Transverse colon (tissue), 4 donors: Measurements from ENCODE around the gene PBX1. TPM values are rescaled to one million over a fixed set of nuclear protein-coding genes. Genes with fewer than 3 reads are reported as not detected.

Source experiments
- DNase-seq: peaks from one replicate; pipeline ENCODE4 v3.0.0-alpha.2; 2019
- H3K27ac ChIP-seq, 4 donors: fragments of 200-600 bp; sonication (generic); 2 replicates each; pipeline ENCODE4 v1.5.1; 2016 to 2018; ENCODE audit warnings: inconsistent platforms in 4 of 4
- H3K27me3 ChIP-seq: fragments of 200-600 bp; sonication (generic); 2 replicates; pipeline ENCODE4 v1.5.1; 2017; ENCODE audit warnings: inconsistent platforms
- H3K36me3 ChIP-seq, 4 donors: fragments of 200-600 bp; sonication (generic); 2 replicates each; pipeline ENCODE4 v1.5.1; 2017 to 2019; ENCODE audit warnings: inconsistent platforms in 4 of 4
- H3K4me1 ChIP-seq, 4 donors: fragments of 200-600 bp; sonication (generic); 2 replicates each; pipeline ENCODE4 v1.5.1; 2017 to 2020; ENCODE audit warnings: inconsistent platforms in 4 of 4
- H3K4me3 ChIP-seq, 4 donors: fragments of 200-600 bp; sonication (generic); 1 replicate in 1 of 4; 2 replicates in 3 of 4; pipeline versions ENCODE4 v1.5.1 to v1.6.1; 2017 to 2019; ENCODE audit warnings: inconsistent platforms in 4 of 4
- H3K9me3 ChIP-seq, 2 donors: fragments of 200-600 bp; sonication (generic); 2 replicates each; pipeline ENCODE4 v1.5.1; 2017 to 2019; ENCODE audit warnings: inconsistent platforms in 2 of 2
- EP300 ChIP-seq: sonication (generic); formaldehyde crosslinking; IDR thresholded peaks from one replicate; pipeline ENCODE4 v1.6.1; 2017; ENCODE audit warnings: antibody characterized with exemption, low read depth
- POLR2A ChIP-seq: fragments of 450-650 bp; IDR thresholded peaks from one replicate; pipeline ENCODE4 v1.6.1; 2016; ENCODE audit warnings: antibody characterized with exemption, mild to moderate bottlenecking, moderate library complexity
- POLR2AphosphoS5 ChIP-seq, 3 donors: sonication (generic); formaldehyde crosslinking; IDR thresholded peaks; one replicate each; pipeline ENCODE4 v1.6.1; 2016; ENCODE audit warnings: antibody characterized with exemption in 3 of 3
- whole genome bisulfite sequencing, 2 donors: methylation state at CpG; one replicate each; pipeline ENCODE4 v1.1.5; 2018; ENCODE audit warnings: low coverage in 1 of 2; 5-methylcytosine and 5-hydroxymethylcytosine counted together
- in situ Hi-C, 4 donors: fragments of 200-750 bp; cut with MboI; loops; one replicate each; pipeline versions ENCODE4 v1.15.0 to v1.15.1; 2017; ENCODE audit warnings: low sequenced_read_pairs in 3 of 4, low pct_ligation_motif_present in 1 of 4, low pct_unique_long_range_greater_than_20kb in 1 of 4
- intact Hi-C: fragments of 100-400 bp; cut with DNase I; formaldehyde crosslinking; loops from one replicate; pipeline ENCODE4 v1.15.1; 2023; ENCODE audit warnings: low total_unique reads
- total RNA-seq, 4 donors: library from RNA; depleted of rRNA; stranded (reverse); fragments of >200 nt; gene quantifications; one replicate each; pipeline ENCODE4 v1.1.0, GENCODE V29; 2016
- TF ChIP-seq, protein P1 (sequence below), 5 experiments: fragments of 200-600 bp in 3 of 5; fragments of 450-650 bp in 2 of 5; sonication (generic) in 3 of 5; IDR thresholded peaks; 1 replicate in 2 of 5; 2 replicates in 3 of 5; pipeline ENCODE4 v1.5.1; 2016 to 2017; ENCODE audit warnings: antibody characterized with exemption in 5 of 5, inconsistent platforms in 3 of 5, mild to moderate bottlenecking in 2 of 5, moderate library complexity in 1 of 5

Gene PBX1
- total RNA-seq, 4 donors from 2014 or later, result 46.8 to 77.2 (median 50.7) TPM

DNA sequence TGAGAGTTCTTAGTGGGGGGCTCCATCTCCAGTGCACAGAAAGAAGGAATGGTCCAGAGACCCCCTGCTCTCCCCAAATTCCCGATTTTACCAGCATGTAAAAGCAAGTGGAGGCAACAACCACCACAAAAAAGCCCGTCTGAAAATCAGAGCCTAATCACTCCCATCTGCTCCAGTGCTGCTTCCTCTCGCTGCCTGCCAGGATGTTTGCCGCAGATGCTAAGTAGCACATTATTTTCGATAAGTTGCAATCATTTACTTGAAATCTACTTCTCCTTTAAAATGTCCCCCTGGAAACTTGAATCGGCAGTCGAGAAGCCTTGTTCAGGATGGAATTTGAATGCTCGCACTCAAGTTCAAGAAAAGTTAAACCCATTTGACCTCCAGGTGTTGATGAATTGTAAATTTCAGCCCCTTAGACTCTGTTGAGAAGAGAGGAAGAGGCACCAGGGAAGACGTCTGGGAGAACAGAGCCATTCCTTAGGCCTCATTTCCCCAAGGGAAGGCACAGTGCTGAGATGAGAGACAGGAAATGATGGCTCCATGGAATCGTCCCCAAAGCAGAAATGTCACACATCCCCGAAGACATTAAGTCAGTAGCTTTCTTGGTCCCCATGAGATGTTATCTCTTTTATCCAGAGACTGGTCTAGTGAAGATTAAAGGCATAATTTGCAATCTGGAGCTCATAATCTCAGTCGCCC, 221.3 kb downstream of the PBX1 start:
- intact Hi-C loops, result loop anchor here (5.0 to 10.0 kb wide), 2 partner anchors 75 to 223 kb away; partner anchors contain the start of gene PBX1
- H3K27ac ChIP-seq, result peak overlapping the region; percentile 28 to 59 (median 52)

DNA sequence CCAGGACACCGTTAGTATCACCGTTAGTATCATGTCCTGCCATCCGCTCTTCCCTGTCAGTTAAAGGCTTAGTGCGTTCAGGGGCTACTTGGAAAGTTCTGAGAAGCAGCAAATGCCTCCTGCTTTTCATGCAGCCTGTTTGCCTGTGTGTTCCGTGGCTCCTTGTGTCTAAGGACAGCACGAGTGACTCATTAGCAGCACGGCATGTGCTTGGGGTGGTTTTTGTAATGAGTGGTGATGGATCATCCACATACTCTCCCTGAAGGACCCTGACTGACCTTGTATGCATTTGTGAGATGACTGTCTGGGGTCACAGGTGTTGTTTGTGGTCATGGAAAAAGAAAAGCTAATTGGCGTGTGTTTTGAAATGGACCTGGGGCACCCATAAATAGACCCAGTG, 221.9 kb downstream of the PBX1 start:
- peak overlapping the region; percentile 48 to 61 (median 57) for H3K27ac ChIP-seq
- WGBS, 2 donors, result 72 to 79% methylated on average over 5 to 8 of the region's 8 CpGs
- no peaks in the 10 kb centered on the region for H3K27me3 ChIP-seq
- intact Hi-C loops, result loop anchor here (5.0 to 10.0 kb wide), 2 partner anchors 76 to 224 kb away; partner anchors contain the start of gene PBX1
- no peaks in the 10 kb centered on the region for H3K9me3 ChIP-seq
- H3K4me3 ChIP-seq, result no peak overlapping the region
- in situ Hi-C loops, result loop anchor here in 3 of 4 donors (10.0 to 25.0 kb wide), 6 partner anchors 144 to 1244 kb away; partner anchors contain the start of gene PBX1 (in 1 of the 3)
- H3K36me3 ChIP-seq, result no peaks in the 10 kb centered on the region
- TF ChIP-seq EP300, result no peak
- TF ChIP-seq POLR2AphosphoS5 (IDR thresholded peaks at IDR 0.05), result peak; percentile 35 to 63 (median 59)
- no peak for DNase-seq
- H3K4me1 ChIP-seq, result peaks cover 3 to 42% (median 21%) of the 10 kb centered on the region in 4 donors

More for the DNA sequence above, 221.3 kb downstream of the PBX1 start:
- Histone ChIP-seq H3K36me3 (no peaks in the 10 kb centered on the region), H3K27me3 (no peaks in the 10 kb centered on the region), H3K4me3 (no peak overlapping the region), H3K4me1 (peaks cover 2 to 42% (median 20%) of the 10 kb centered on the region in 4 donors), H3K9me3 (no peaks in the 10 kb centered on the region)
- in situ Hi-C loops, result loop anchor here in 3 of 4 donors (10.0 to 25.0 kb wide), 6 partner anchors 143 to 1243 kb away; partner anchors contain the start of gene PBX1 (in 1 of the 3)
- DNase-seq, result no peak
- TF ChIP-seq EP300, result no peak
- TF ChIP-seq POLR2A, result no peak
- TF ChIP-seq, protein P1, sequence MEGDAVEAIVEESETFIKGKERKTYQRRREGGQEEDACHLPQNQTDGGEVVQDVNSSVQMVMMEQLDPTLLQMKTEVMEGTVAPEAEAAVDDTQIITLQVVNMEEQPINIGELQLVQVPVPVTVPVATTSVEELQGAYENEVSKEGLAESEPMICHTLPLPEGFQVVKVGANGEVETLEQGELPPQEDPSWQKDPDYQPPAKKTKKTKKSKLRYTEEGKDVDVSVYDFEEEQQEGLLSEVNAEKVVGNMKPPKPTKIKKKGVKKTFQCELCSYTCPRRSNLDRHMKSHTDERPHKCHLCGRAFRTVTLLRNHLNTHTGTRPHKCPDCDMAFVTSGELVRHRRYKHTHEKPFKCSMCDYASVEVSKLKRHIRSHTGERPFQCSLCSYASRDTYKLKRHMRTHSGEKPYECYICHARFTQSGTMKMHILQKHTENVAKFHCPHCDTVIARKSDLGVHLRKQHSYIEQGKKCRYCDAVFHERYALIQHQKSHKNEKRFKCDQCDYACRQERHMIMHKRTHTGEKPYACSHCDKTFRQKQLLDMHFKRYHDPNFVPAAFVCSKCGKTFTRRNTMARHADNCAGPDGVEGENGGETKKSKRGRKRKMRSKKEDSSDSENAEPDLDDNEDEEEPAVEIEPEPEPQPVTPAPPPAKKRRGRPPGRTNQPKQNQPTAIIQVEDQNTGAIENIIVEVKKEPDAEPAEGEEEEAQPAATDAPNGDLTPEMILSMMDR (IDR thresholded peaks at IDR 0.05), result no peak
- TF ChIP-seq POLR2AphosphoS5 (IDR thresholded peaks at IDR 0.05), result no peak
- whole genome bisulfite sequencing, 2 donors, result 69 to 79% methylated on average over 5 to 12 of the region's 12 CpGs

DNA sequence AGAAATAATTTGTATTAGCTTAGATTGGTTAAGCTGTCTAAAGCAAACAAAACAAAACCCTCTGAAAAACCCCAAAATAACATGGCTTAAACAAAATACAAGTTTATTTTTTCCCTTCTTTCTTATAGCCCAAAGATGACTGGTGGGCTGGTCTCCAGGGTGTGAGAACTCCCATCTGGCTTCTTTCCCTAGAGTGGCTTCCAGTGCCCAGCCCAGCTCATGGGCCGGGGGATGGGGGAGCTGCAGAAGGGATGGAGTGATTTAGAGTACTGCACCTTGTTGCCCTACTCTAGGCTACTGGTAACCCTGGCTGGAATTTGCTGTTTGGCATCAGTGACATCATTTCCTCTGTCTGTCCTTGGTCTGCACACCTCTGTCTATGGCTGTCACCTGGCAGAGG, 223.0 kb downstream of the PBX1 start:
- intact Hi-C loops, result loop anchor here (5.0 to 10.0 kb wide), 2 partner anchors 77 to 225 kb away; partner anchors contain the start of gene PBX1
- in situ Hi-C loops, result loop anchor here in 3 of 4 donors (10.0 to 25.0 kb wide), 6 partner anchors 145 to 1245 kb away; partner anchors contain the start of gene PBX1 (in 1 of the 3)
- no peak for DNase-seq
- Histone ChIP-seq H3K4me1 (peaks cover 9 to 44% (median 23%) of the 10 kb centered on the region in 4 donors), H3K4me3 (no peak overlapping the region), H3K9me3 (no peaks in the 10 kb centered on the region), H3K36me3 (no peaks in the 10 kb centered on the region), H3K27ac (peak overlapping the region; percentile 48 to 61 (median 57)), H3K27me3 (no peaks in the 10 kb centered on the region)
- WGBS, 2 donors, result 75% methylated on average over 1 of the region's 1 CpG; no CpG with 5 or more reads in 1 of the 2 donors
- TF ChIP-seq EP300, result no peak
- TF ChIP-seq POLR2AphosphoS5 (IDR thresholded peaks at IDR 0.05), result no peak
- TF ChIP-seq, protein P1 (IDR thresholded peaks at IDR 0.05), result no peak
- no peak for TF ChIP-seq POLR2A

DNA sequence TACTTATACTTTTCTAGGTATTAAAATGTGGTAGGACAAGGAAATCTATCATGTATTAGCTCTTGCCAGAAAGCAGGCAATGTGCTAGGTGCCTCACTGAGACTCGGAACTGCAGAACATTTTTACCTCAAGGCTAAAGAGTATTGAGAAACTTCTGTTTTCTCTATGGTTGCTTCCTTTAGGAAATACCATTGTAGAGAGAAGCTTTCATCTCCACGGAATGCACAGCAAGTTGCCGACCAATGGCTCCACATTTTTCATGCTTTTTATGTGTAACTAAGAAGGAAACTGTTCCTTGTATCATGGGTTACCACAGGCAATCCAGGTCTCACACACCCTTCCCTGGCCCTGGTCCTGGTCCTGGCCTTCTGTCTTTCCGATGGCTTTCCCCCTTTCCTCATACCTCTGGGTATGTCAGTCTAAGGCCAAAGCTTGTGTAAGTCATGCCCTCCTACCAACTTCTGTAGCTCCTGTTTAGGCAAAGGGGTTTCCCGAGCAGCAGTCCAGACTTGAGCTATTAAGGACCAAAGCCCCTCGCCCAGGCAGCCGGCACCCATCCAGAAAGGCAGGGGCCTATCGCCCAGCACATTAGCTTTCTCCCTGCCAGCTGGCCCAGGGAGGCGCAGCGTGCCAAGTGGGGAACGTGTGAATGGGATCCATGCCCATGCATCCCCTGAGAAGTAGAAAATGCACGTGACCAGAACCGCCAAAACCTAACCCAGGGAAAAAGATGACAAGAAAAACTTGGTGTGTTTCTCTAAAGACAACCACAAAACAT, 225.0 kb downstream of the PBX1 start:
- in situ Hi-C loops (loop anchor here in 3 of 4 donors (10.0 to 25.0 kb wide), 6 partner anchors 147 to 1247 kb away; partner anchors contain the start of gene PBX1 (in 1 of the 3)), intact Hi-C loops (loop anchor here (5.0 to 10.0 kb wide), 2 partner anchors 79 to 227 kb away; partner anchors contain the start of gene PBX1)
- Histone ChIP-seq H3K4me1 (peaks cover 15 to 46% (median 34%) of the 10 kb centered on the region in 4 donors), H3K27ac (peak overlapping the region in 3 of 4 donors; percentile 17 to 72 (median 62)), H3K27me3 (no peaks in the 10 kb centered on the region), H3K4me3 (no peak overlapping the region), H3K9me3 (no peaks in the 10 kb centered on the region), H3K36me3 (no peaks in the 10 kb centered on the region)
- no peak for DNase-seq
- no peak for TF ChIP-seq POLR2A
- no peak for TF ChIP-seq POLR2AphosphoS5 (IDR thresholded peaks at IDR 0.05)
- no peak for TF ChIP-seq EP300
- WGBS, 2 donors, result 85 to 95% methylated on average over 4 to 13 of the region's 13 CpGs
